ENCODE measurements around the gene DNASE1L1.

Gene DNASE1L1

GRCh38 chrX:154448484-154448883 lies 39.4 kb upstream of the DNASE1L1 start:
- no peak for DNase-seq (ENCODE audit: extremely low read depth, low read depth)
- H3K4me3 ChIP-seq (replicated peaks; ENCODE audit: low read depth, low read length), result no peak overlapping the region
- no peak for TF ChIP-seq CTCF (IDR thresholded peaks at IDR 0.05; ENCODE audit: low read depth, low read length, missing control alignments)

- H3K4me3 ChIP-seq (replicated peaks; ENCODE audit: low read depth, low read length), result no peak overlapping the region
- no peak for TF ChIP-seq CTCF (IDR thresholded peaks at IDR 0.05; ENCODE audit: low read depth, low read length, missing control alignments)
- no peak for DNase-seq (ENCODE audit: extremely low read depth, low read depth)
These were observed 37.4 kb upstream of the DNASE1L1 start for GRCh38 chrX:154446430-154446829.

GRCh38 chrX:154445776-154446175 lies 36.7 kb upstream of the DNASE1L1 start:
- no peak for TF ChIP-seq CTCF (IDR thresholded peaks at IDR 0.05; ENCODE audit: low read depth, low read length, missing control alignments)
- H3K4me3 ChIP-seq (replicated peaks; ENCODE audit: low read depth, low read length), result no peak overlapping the region
- DNase-seq (ENCODE audit: extremely low read depth, low read depth), result no peak

GRCh38 chrX:154444755-154445246 lies 35.7 kb upstream of the DNASE1L1 start:
- DNase-seq (ENCODE audit: extremely low read depth, low read depth), result no peak
- TF ChIP-seq CTCF (IDR thresholded peaks at IDR 0.05; ENCODE audit: low read depth, low read length, missing control alignments), result no peak
- H3K4me3 ChIP-seq (replicated peaks; ENCODE audit: low read depth, low read length), result peak overlapping the region; percentile 59

- peak within 1 kb of the TSS; percentile 59 for H3K4me3 ChIP-seq (replicated peaks; ENCODE audit: low read depth, low read length)
- DNase-seq (ENCODE audit: extremely low read depth, low read depth), result no peak
- no peak for TF ChIP-seq CTCF (IDR thresholded peaks at IDR 0.05; ENCODE audit: low read depth, low read length, missing control alignments)
These were observed 35.1 kb upstream of the DNASE1L1 start, which contains the start of gene FAM50A for GRCh38 chrX:154443992-154444754. Gene FAM50A, plus strand, starts transcription at chrX:154444141. Its CDS starts 95 bp downstream, at chrX:154444236.

- H3K4me3 ChIP-seq (replicated peaks; ENCODE audit: low read depth, low read length), result 0 out of 2 replicates have a peak overlapping the region, but pooled peaks have one; percentile 17
- DNase-seq (ENCODE audit: extremely low read depth, low read depth), result no peak
- no peak for TF ChIP-seq CTCF (IDR thresholded peaks at IDR 0.05; ENCODE audit: low read depth, low read length, missing control alignments)
These were observed 34.4 kb upstream of the DNASE1L1 start for GRCh38 chrX:154443479-154443910.

All from HFF-Myc (cell line).